Measurements from ENCODE around the gene DIP2C. TPM values are rescaled to one million over a fixed set of nuclear protein-coding genes. Genes with fewer than 3 reads are reported as not detected.
"Not testable (repeated sequence)": the region's sequence is repeated elsewhere in the genome, so short reads cannot be mapped to it uniquely, and the experiment has no call there.

DIP2C gene
- total and polyA plus RNA-seq, 7 experiments from 2014 or later, result 1.1 to 8.7 (median 4.5) TPM

- Histone ChIP-seq H3K27me3 (ENCODE audit: control insufficient read depth in 2 of 2, insufficient read depth in 2 of 2, low read length in 2 of 2) (no peaks in the 10 kb centered on the region), H3K36me3 (ENCODE audit: control insufficient read depth in 2 of 3, insufficient read depth in 3 of 3, low read length in 3 of 3) (no peaks in the 10 kb centered on the region), H3K4me1 (ENCODE audit: control insufficient read depth in 2 of 2, insufficient read depth in 2 of 2, low read length in 2 of 2) (no peaks in the 10 kb centered on the region), H3K27ac (ENCODE audit: low read depth, low read length) (no peak overlapping the region), H3K4me3 (ENCODE audit: low read length) (no peak overlapping the region), H3K9me3 (ENCODE audit: control insufficient read depth in 2 of 3, low read length in 3 of 3) (no peaks in the 10 kb centered on the region)
- Mint-ChIP-seq H3K9me3 (peaks cover 0 to 2% (median 0%) of the 10 kb centered on the region in 11 donors), H3K4me1 (peaks cover 0 to 8% (median 0%) of the 10 kb centered on the region in 7 donors), H3K4me3 (no peak overlapping the region), H3K36me3 (no peaks in the 10 kb centered on the region), H3K27me3 (peaks cover 27 to 40% (median 28%) of the 10 kb centered on the region in 5 donors), H3K27ac (no peak overlapping the region)
- ChIA-PET CTCF (no interaction called here), POLR2A (no interaction called here)
- no peak for DNase-seq
- no peak for ATAC-seq
- intact Hi-C loops (cut with micrococcal nuclease), result no loop called here
Measured at GRCh38 chr10:634256-634655, 55.2 kb downstream of the DIP2C start.

DNA sequence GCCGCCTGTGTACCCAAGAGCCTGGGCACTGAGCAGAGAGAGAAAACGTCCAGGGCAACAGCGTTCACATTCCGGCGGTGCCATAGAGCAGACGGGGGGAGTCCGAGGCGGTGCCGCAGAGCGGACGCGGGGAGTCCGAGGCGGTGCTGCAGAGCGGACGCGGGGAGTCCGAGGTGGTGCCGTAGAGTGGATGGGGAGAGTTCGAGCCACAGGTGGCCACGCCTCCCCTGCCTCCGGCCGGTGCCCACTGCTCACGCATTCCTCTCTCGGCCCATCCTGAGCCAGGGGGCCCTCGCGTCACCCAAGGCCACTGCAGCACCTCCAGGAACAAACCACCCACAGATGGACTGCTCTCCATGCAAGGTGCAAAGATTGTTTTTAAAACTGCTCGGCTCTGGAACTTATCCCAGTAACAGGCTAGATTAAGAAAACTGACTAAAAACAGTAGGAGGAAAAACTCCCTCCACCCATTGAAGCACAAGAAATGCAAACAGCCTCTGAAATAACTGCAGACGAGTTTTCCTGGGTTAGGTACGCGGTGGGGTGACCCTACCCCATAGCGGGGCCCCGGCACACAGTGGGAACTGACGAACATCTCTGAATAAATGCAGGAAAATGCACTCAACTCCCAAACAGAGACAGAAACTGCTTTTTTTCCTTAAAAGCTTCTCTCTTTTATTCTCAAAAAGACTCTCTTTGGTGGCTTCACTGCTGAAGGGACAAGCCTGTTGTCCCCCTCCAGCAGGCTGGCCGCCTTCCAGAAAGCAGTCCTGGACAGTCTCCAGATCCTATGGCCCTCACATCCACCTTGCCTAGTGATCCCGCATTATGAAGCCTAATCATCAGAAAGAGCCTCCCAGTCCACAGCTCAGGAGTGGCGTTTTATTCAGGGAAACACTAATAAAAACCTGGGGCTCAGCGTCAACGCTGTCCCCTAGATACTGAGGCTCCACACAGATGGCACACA lies 55.9 kb downstream of the DIP2C start:
- Histone ChIP-seq H3K4me3 (ENCODE audit: low read length) (no peak overlapping the region), H3K9me3 (ENCODE audit: control insufficient read depth in 2 of 3, low read length in 3 of 3) (no peaks in the 10 kb centered on the region), H3K27ac (ENCODE audit: low read depth, low read length) (no peak overlapping the region), H3K27me3 (ENCODE audit: control insufficient read depth in 2 of 2, insufficient read depth in 2 of 2, low read length in 2 of 2) (no peaks in the 10 kb centered on the region), H3K4me1 (ENCODE audit: control insufficient read depth in 2 of 2, insufficient read depth in 2 of 2, low read length in 2 of 2) (no peaks in the 10 kb centered on the region), H3K36me3 (ENCODE audit: control insufficient read depth in 2 of 3, insufficient read depth in 3 of 3, low read length in 3 of 3) (no peaks in the 10 kb centered on the region)
- peaks cover 0 to 2% (median 0%) of the 10 kb centered on the region in 11 donors for H3K9me3 Mint-ChIP-seq
- H3K4me3 Mint-ChIP-seq, result no peak overlapping the region
- H3K4me1 Mint-ChIP-seq, result peaks cover 0 to 8% (median 4%) of the 10 kb centered on the region in 7 donors
- ChIA-PET CTCF (no interaction called here), POLR2A (no interaction called here)
- H3K36me3 Mint-ChIP-seq, result no peaks in the 10 kb centered on the region
- ATAC-seq (no peak), DNase-seq (no peak)
- intact Hi-C loops (cut with micrococcal nuclease), result no loop called here
- H3K27ac Mint-ChIP-seq, result no peak overlapping the region
- H3K27me3 Mint-ChIP-seq, result peaks cover 27 to 44% (median 33%) of the 10 kb centered on the region in 5 donors

GRCh38 chr10:632807-633177 lies 56.7 kb downstream of the DIP2C start:
- H3K27me3 ChIP-seq (ENCODE audit: control insufficient read depth in 2 of 2, insufficient read depth in 2 of 2, low read length in 2 of 2); H3K4me3 ChIP-seq (ENCODE audit: low read length); H3K27ac Mint-ChIP-seq; intact Hi-C loops (cut with micrococcal nuclease); CTCF ChIA-PET; H3K9me3 ChIP-seq (ENCODE audit: control insufficient read depth in 2 of 3, low read length in 3 of 3); H3K36me3 ChIP-seq (ENCODE audit: control insufficient read depth in 2 of 3, insufficient read depth in 3 of 3, low read length in 3 of 3); ATAC-seq; H3K27ac ChIP-seq (ENCODE audit: low read depth, low read length); H3K9me3 Mint-ChIP-seq; H3K4me3 Mint-ChIP-seq; H3K36me3 Mint-ChIP-seq; H3K4me1 ChIP-seq (ENCODE audit: control insufficient read depth in 2 of 2, insufficient read depth in 2 of 2, low read length in 2 of 2); DNase-seq; POLR2A ChIA-PET: not testable (repeated sequence)
- H3K4me1 Mint-ChIP-seq, result peaks cover 0 to 12% (median 4%) of the 10 kb centered on the region in 7 donors
- H3K27me3 Mint-ChIP-seq, result peaks cover 27 to 44% (median 38%) of the 10 kb centered on the region in 5 donors

GRCh38 chr10:632155-632806 lies 57.2 kb downstream of the DIP2C start:
- POLR2A ChIA-PET; H3K36me3 ChIP-seq (ENCODE audit: control insufficient read depth in 2 of 3, insufficient read depth in 3 of 3, low read length in 3 of 3); H3K27ac ChIP-seq (ENCODE audit: low read depth, low read length); H3K9me3 ChIP-seq (ENCODE audit: control insufficient read depth in 2 of 3, low read length in 3 of 3); H3K4me3 ChIP-seq (ENCODE audit: low read length); H3K9me3 Mint-ChIP-seq; DNase-seq; intact Hi-C loops (cut with micrococcal nuclease); H3K27me3 ChIP-seq (ENCODE audit: control insufficient read depth in 2 of 2, insufficient read depth in 2 of 2, low read length in 2 of 2); CTCF ChIA-PET; ATAC-seq; H3K4me1 ChIP-seq (ENCODE audit: control insufficient read depth in 2 of 2, insufficient read depth in 2 of 2, low read length in 2 of 2); H3K4me3 Mint-ChIP-seq; H3K36me3 Mint-ChIP-seq; H3K27ac Mint-ChIP-seq: not testable (repeated sequence)
- Mint-ChIP-seq H3K4me1 (peaks cover 0 to 12% (median 4%) of the 10 kb centered on the region in 7 donors), H3K27me3 (peaks cover 26 to 42% (median 35%) of the 10 kb centered on the region in 5 donors)

GRCh38 chr10:631266-631665 lies 58.2 kb downstream of the DIP2C start:
- H3K27ac Mint-ChIP-seq, result no peak overlapping the region
- no peaks in the 10 kb centered on the region for H3K9me3 ChIP-seq (ENCODE audit: control insufficient read depth in 2 of 3, low read length in 3 of 3)
- H3K27me3 ChIP-seq (ENCODE audit: control insufficient read depth in 2 of 2, insufficient read depth in 2 of 2, low read length in 2 of 2), result no peaks in the 10 kb centered on the region
- H3K27me3 Mint-ChIP-seq, result peaks cover 19 to 38% (median 28%) of the 10 kb centered on the region in 5 donors
- ATAC-seq, result no peak
- DNase-seq, result no peak
- no peaks in the 10 kb centered on the region for H3K36me3 Mint-ChIP-seq
- peaks cover 0 to 12% (median 4%) of the 10 kb centered on the region in 7 donors for H3K4me1 Mint-ChIP-seq
- H3K27ac ChIP-seq (ENCODE audit: low read depth, low read length), result no peak overlapping the region
- H3K4me3 ChIP-seq (ENCODE audit: low read length), result no peak overlapping the region
- ChIA-PET CTCF (no interaction called here), POLR2A (no interaction called here)
- no peak overlapping the region for H3K4me3 Mint-ChIP-seq
- H3K4me1 ChIP-seq (ENCODE audit: control insufficient read depth in 2 of 2, insufficient read depth in 2 of 2, low read length in 2 of 2), result no peaks in the 10 kb centered on the region
- H3K36me3 ChIP-seq (ENCODE audit: control insufficient read depth in 2 of 3, insufficient read depth in 3 of 3, low read length in 3 of 3), result no peaks in the 10 kb centered on the region
- intact Hi-C loops (cut with micrococcal nuclease), result no loop called here
- peaks cover 0 to 2% (median 0%) of the 10 kb centered on the region in 11 donors for H3K9me3 Mint-ChIP-seq

DNA sequence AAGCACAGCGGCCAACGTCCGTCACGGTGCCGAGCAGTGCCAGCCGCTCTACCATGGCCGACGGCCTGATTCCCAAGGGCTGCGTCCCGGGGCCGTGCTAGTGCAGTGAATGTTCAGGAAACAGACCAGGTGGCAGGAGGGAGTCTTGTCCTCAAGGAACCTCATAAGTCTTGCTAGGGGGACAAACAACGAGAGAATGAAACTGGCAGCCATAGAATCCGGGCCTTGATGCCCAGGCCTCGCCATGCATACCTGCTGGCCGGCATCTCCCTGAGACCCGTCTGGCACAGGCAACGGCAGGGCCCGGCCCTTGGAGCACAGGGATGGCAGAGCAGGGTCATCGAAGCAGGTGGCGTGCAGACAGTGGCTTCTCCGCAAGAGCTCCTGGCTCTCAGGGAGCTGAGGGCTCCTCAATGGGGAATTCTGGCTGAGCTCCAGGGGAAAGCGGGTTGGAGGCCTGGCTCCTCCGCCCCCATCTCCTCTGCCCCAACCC lies 58.8 kb downstream of the DIP2C start:
- POLR2A ChIA-PET, result no interaction called here
- H3K36me3 Mint-ChIP-seq, result no peaks in the 10 kb centered on the region
- H3K4me1 Mint-ChIP-seq, result peaks cover 0 to 12% (median 4%) of the 10 kb centered on the region in 7 donors

More for the DNA sequence above, 58.8 kb downstream of the DIP2C start:
- Histone ChIP-seq H3K36me3 (ENCODE audit: control insufficient read depth in 2 of 3, insufficient read depth in 3 of 3, low read length in 3 of 3) (no peaks in the 10 kb centered on the region), H3K27ac (ENCODE audit: low read depth, low read length) (no peak overlapping the region), H3K4me1 (ENCODE audit: control insufficient read depth in 2 of 2, insufficient read depth in 2 of 2, low read length in 2 of 2) (no peaks in the 10 kb centered on the region), H3K27me3 (ENCODE audit: control insufficient read depth in 2 of 2, insufficient read depth in 2 of 2, low read length in 2 of 2) (no peaks in the 10 kb centered on the region), H3K4me3 (ENCODE audit: low read length) (no peak overlapping the region), H3K9me3 (ENCODE audit: control insufficient read depth in 2 of 3, low read length in 3 of 3) (no peaks in the 10 kb centered on the region)
- ATAC-seq (no peak), DNase-seq (no peak)
- no peak overlapping the region for H3K4me3 Mint-ChIP-seq
- peaks cover 0 to 2% (median 0%) of the 10 kb centered on the region in 11 donors for H3K9me3 Mint-ChIP-seq
- no peak overlapping the region for H3K27ac Mint-ChIP-seq
- H3K27me3 Mint-ChIP-seq, result peaks cover 13 to 39% (median 26%) of the 10 kb centered on the region in 5 donors
- intact Hi-C loops (cut with micrococcal nuclease), result no loop called here
- CTCF ChIA-PET, result no interaction called here
